OCI-LY3 (cell line): ENCODE measurements around the gene KATNAL1.

ENCODE experiments used
- H2AFZ ChIP-seq: fragments of 200-600, 300-600 bp; shearing (Covaris generic); 2 replicates; pipeline ENCODE4 v1.6.0; 2014; ENCODE audit warnings: antibody characterized with exemption, low read depth, low read length
- H3K27ac ChIP-seq: fragments of 200-600, 300-600 bp; sonication (generic); 2 replicates; pipeline ENCODE4 v1.5.1; 2014; ENCODE audit warnings: mild to moderate bottlenecking, low read length, moderate library complexity, mixed read lengths
- H3K27me3 ChIP-seq: fragments of 200-600, 300-600 bp; sonication (generic); 2 replicates; pipeline ENCODE4 v1.6.1; 2014; ENCODE audit warnings: low read depth, low read length, mixed read lengths
- H3K36me3 ChIP-seq: fragments of 200-600, 300-600 bp; sonication (generic); replicated peaks from 2 replicates; pipeline ENCODE3; 2014; ENCODE audit warnings: low read depth, low read length, mixed read lengths
- H3K4me1 ChIP-seq: fragments of 300-600, 200-600 bp; sonication (generic); 2 replicates; pipeline ENCODE4 v1.6.1; 2014; ENCODE audit warnings: low read length, mixed read lengths
- H3K4me2 ChIP-seq: fragments of 200-600, 300-600 bp; sonication (generic); 2 replicates; pipeline ENCODE4 v1.6.1; 2014; ENCODE audit warnings: low read length, mixed read lengths
- H3K4me3 ChIP-seq: fragments of 300-600, 200-600 bp; sonication (generic); 2 replicates; pipeline ENCODE4 v1.5.1; 2014; ENCODE audit warnings: antibody characterized with exemption, mild to moderate bottlenecking, low read length, moderate library complexity
- H3K79me2 ChIP-seq: fragments of 300-600, 200-600 bp; shearing (Covaris generic); 2 replicates; pipeline ENCODE4 v1.6.1; 2014; ENCODE audit warnings: mild to moderate bottlenecking, low read length, mixed read lengths
- H3K9ac ChIP-seq: fragments of 300-600, 200-600 bp; shearing (Covaris generic); 2 replicates; pipeline ENCODE4 v1.6.0; 2014; ENCODE audit warnings: mild to moderate bottlenecking, low read length, moderate library complexity
- H3K9me3 ChIP-seq: fragments of 200-600, 300-600 bp; shearing (Covaris generic); 2 replicates; pipeline ENCODE4 v1.6.1; 2014; ENCODE audit warnings: low read length, mixed read lengths; ENCODE audit not compliant: insufficient read depth
- H4K20me1 ChIP-seq: fragments of 200-600, 300-600 bp; sonication (generic); 2 replicates; pipeline ENCODE4 v1.6.1; 2016; ENCODE audit warnings: low read length, mixed read lengths; ENCODE audit not compliant: insufficient read depth
- CTCF ChIP-seq: fragments of 200-600, 300-600 bp; sonication (generic); IDR thresholded peaks from 2 replicates; pipeline ENCODE4 v1.5.1; 2014; ENCODE audit warnings: antibody characterized with exemption, low read length, low read depth
- EZH2phosphoT487 ChIP-seq: fragments of 200-600 bp; shearing (Covaris generic); IDR thresholded peaks from 2 replicates; pipeline ENCODE4 v1.6.1; 2018; ENCODE audit warnings: antibody characterized with exemption, mixed run types, low read depth

The KATNAL1 gene

GRCh38 chr13:30186634-30187415 is 120.5 kb downstream of the KATNAL1 start:
- Histone ChIP-seq H2AFZ (no peak overlapping the region), H3K9ac (no peak overlapping the region), H4K20me1 (no peaks in the 10 kb centered on the region), H3K27ac (no peak overlapping the region), H3K4me2 (no peak overlapping the region), H3K4me1 (no peaks in the 10 kb centered on the region), H3K27me3 (no peaks in the 10 kb centered on the region), H3K79me2 (no peaks in the 10 kb centered on the region), H3K9me3 (no peaks in the 10 kb centered on the region), H3K36me3 (no peaks in the 10 kb centered on the region), H3K4me3 (no peak overlapping the region)
- no peak for TF ChIP-seq CTCF
- TF ChIP-seq EZH2phosphoT487, result no peak

- peaks cover 10% of the 10 kb centered on the region for H3K4me1 ChIP-seq
- H3K4me2 ChIP-seq, result no peak overlapping the region
- no peaks in the 10 kb centered on the region for H4K20me1 ChIP-seq
- no peak for TF ChIP-seq CTCF
- TF ChIP-seq EZH2phosphoT487, result no peak
- no peaks in the 10 kb centered on the region for H3K27me3 ChIP-seq
- no peak overlapping the region for H3K4me3 ChIP-seq
- H3K9ac ChIP-seq, result no peak overlapping the region
- no peak overlapping the region for H2AFZ ChIP-seq
- H3K36me3 ChIP-seq, result no peaks in the 10 kb centered on the region
- no peaks in the 10 kb centered on the region for H3K79me2 ChIP-seq
- H3K27ac ChIP-seq, result no peak overlapping the region
- no peaks in the 10 kb centered on the region for H3K9me3 ChIP-seq
These were observed 125.3 kb downstream of the KATNAL1 start for GRCh38 chr13:30181888-30182651.

- peaks cover 14% of the 10 kb centered on the region for H3K4me1 ChIP-seq
- no peaks in the 10 kb centered on the region for H4K20me1 ChIP-seq
- no peaks in the 10 kb centered on the region for H3K79me2 ChIP-seq
- no peaks in the 10 kb centered on the region for H3K27me3 ChIP-seq
- TF ChIP-seq EZH2phosphoT487, result no peak
- no peaks in the 10 kb centered on the region for H3K36me3 ChIP-seq
- no peak overlapping the region for H2AFZ ChIP-seq
- H3K9ac ChIP-seq, result no peak overlapping the region
- no peak overlapping the region for H3K27ac ChIP-seq
- H3K9me3 ChIP-seq, result no peaks in the 10 kb centered on the region
- no peak overlapping the region for H3K4me3 ChIP-seq
- H3K4me2 ChIP-seq, result no peak overlapping the region
These were observed 127.6 kb downstream of the KATNAL1 start for GRCh38 chr13:30179597-30180276.

- no peaks in the 10 kb centered on the region for H3K27me3 ChIP-seq
- H3K4me2 ChIP-seq, result no peak overlapping the region
- H3K9ac ChIP-seq, result no peak overlapping the region
- H4K20me1 ChIP-seq, result no peaks in the 10 kb centered on the region
- H3K36me3 ChIP-seq, result no peaks in the 10 kb centered on the region
- TF ChIP-seq CTCF (no peak), EZH2phosphoT487 (no peak)
- H2AFZ ChIP-seq, result no peak overlapping the region
- no peaks in the 10 kb centered on the region for H3K79me2 ChIP-seq
- H3K4me3 ChIP-seq, result no peak overlapping the region
- H3K9me3 ChIP-seq, result no peaks in the 10 kb centered on the region
- H3K27ac ChIP-seq, result no peak overlapping the region
- peaks cover 20% of the 10 kb centered on the region for H3K4me1 ChIP-seq
These were observed 128.4 kb downstream of the KATNAL1 start for GRCh38 chr13:30178976-30179375.
